ENCODE measurements around the gene ESRRA. TPM values are rescaled to one million over a fixed set of nuclear protein-coding genes. Genes with fewer than 3 reads are reported as not detected.

The ESRRA gene
- total and polyA plus RNA-seq, 9 of the 15 experiments (the other 6 are each of a cell fraction or from before 2014, with no cell fraction given), result 0.27 to 89.7 (median 23.7) TPM

DNA sequence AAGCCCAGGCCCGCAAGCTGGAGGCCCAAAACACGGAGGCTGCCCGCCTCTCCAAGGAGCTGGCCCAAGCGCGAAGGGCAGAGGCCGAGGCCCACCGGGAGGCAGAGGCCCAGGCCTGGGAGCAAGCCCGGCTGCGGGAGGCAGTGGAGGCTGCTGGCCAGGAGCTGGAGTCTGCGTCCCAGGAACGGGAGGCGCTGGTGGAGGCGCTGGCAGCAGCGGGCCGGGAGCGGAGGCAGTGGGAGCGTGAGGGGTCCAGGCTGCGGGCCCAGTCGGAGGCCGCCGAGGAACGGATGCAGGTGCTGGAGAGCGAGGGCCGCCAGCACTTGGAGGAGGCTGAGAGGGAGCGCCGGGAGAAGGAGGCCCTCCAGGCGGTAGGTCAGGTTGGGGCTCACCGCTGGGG, 39.5 kb downstream of the ESRRA start:
- Histone ChIP-seq H3K27me3 (ENCODE audit: control insufficient read depth in 2 of 2, insufficient read depth in 2 of 2, low read length in 2 of 2) (no peaks in the 10 kb centered on the region), H3K79me2 (ENCODE audit: control insufficient read depth, insufficient read depth, low read length) (no peaks in the 10 kb centered on the region), H3K27ac (ENCODE audit: extremely low read depth, low read depth, low read length) (no peak overlapping the region), H3K9me1 (ENCODE audit: control insufficient read depth, insufficient read depth, low read length) (no peaks in the 10 kb centered on the region), H3K4me3 (no peak overlapping the region), H3K4me2 (ENCODE audit: insufficient read depth, low read length) (no peak overlapping the region), H3K9me3 (replicated peaks; ENCODE audit: control insufficient read depth, insufficient read depth, low read depth, low read length) (no peaks in the 10 kb centered on the region), H4K20me1 (replicated peaks; ENCODE audit: control insufficient read depth, insufficient read depth, low read length) (no peaks in the 10 kb centered on the region; the same call in 1 of the 2 replicates), H3K4me1 (replicated peaks in 1 of 2; ENCODE audit: control insufficient read depth in 2 of 2, insufficient read depth in 2 of 2, low read length in 2 of 2) (peaks cover 16 to 70% of the 10 kb centered on the region in 2 experiments; a peak in 4 of 5 replicates), H2AFZ (ENCODE audit: low read depth, low read length) (no peak overlapping the region), H3K9ac (ENCODE audit: insufficient read depth in 1 of 2, low read depth in 2 of 2, low read length in 2 of 2) (peak overlapping the region in 1 of 2 experiments; percentile 69; a peak in 2 of 4 replicates), H3K36me3 (ENCODE audit: control insufficient read depth, insufficient read depth, low read length) (no peaks in the 10 kb centered on the region)
- POLR2A ChIA-PET, result interaction anchor here (0.7 kb wide), 1 partner anchor 20 kb away, joined by 4 read pairs; no protein-coding TSS in a partner anchor
- no peak for TF ChIP-seq RFX5 (IDR thresholded peaks at IDR 0.05; ENCODE audit: low read depth, low read length)
- TF ChIP-seq, protein P1, sequence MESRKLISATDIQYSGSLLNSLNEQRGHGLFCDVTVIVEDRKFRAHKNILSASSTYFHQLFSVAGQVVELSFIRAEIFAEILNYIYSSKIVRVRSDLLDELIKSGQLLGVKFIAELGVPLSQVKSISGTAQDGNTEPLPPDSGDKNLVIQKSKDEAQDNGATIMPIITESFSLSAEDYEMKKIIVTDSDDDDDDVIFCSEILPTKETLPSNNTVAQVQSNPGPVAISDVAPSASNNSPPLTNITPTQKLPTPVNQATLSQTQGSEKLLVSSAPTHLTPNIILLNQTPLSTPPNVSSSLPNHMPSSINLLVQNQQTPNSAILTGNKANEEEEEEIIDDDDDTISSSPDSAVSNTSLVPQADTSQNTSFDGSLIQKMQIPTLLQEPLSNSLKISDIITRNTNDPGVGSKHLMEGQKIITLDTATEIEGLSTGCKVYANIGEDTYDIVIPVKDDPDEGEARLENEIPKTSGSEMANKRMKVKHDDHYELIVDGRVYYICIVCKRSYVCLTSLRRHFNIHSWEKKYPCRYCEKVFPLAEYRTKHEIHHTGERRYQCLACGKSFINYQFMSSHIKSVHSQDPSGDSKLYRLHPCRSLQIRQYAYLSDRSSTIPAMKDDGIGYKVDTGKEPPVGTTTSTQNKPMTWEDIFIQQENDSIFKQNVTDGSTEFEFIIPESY (CRISPR knock-in tag; IDR thresholded peaks at IDR 0.05), result 0 out of 2 replicates have a peak, but pooled peaks have one; percentile 37
- TF ChIP-seq ZBED1 (IDR thresholded peaks at IDR 0.05), result no peak
- TF ChIP-seq RBFOX2 (IDR thresholded peaks at IDR 0.05; ENCODE audit: low read depth, low read length), result 0 out of 2 replicates have a peak, but pooled peaks have one; percentile 7
- TF ChIP-seq, protein P2, sequence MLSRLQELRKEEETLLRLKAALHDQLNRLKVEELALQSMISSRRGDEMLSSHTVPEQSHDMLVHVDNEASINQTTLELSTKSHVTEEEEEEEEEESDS (CRISPR knock-in tag; IDR thresholded peaks at IDR 0.05), result no peak
- no peak for ATAC-seq
- no TSS peak for BruUV-seq (replicated peaks)
- WGBS (ENCODE audit: insufficient coverage, low coverage, missing lambda C conversion rate), result 90% methylated on average over 11 of the region's 28 CpGs
- no peak for DNase-seq (ENCODE audit: extremely low read depth in 1 of 4, low spot score in 3 of 4)
- intact Hi-C loops (cut with micrococcal nuclease) (no loop called here), in situ Hi-C loops (cut with MboI) (no loop called here)
- CTCF ChIA-PET (ENCODE audit: low intra/inter-chr PET ratio), result no interaction called here
- FAIRE-seq, result no peak
